GM12864 (cell line): Measurements from ENCODE around the gene B4GALNT3.

Experiments used
- DNase-seq: peaks from one replicate; pipeline ENCODE4 v3.0.0-alpha.2; 2011; ENCODE audit warnings: low read depth
- H3K4me3 ChIP-seq: 2 replicates; pipeline ENCODE4 v1.5.1; 2011; ENCODE audit warnings: mild to moderate bottlenecking, low read depth, low read length, control low read depth
- TF ChIP-seq, protein P1 (sequence below): IDR thresholded peaks from 2 replicates; pipeline ENCODE4 v1.5.1; 2011; ENCODE audit warnings: low read depth, mild to moderate bottlenecking, moderate library complexity, low read length, control low read depth, inconsistent platforms; ENCODE audit errors: missing control alignments

Gene B4GALNT3

GRCh38 chr12:530308-530707, 70.6 kb downstream of the B4GALNT3 start:
- H3K4me3 ChIP-seq = no peak overlapping the region
- DNase-seq = no peak
- TF ChIP-seq, protein P1, sequence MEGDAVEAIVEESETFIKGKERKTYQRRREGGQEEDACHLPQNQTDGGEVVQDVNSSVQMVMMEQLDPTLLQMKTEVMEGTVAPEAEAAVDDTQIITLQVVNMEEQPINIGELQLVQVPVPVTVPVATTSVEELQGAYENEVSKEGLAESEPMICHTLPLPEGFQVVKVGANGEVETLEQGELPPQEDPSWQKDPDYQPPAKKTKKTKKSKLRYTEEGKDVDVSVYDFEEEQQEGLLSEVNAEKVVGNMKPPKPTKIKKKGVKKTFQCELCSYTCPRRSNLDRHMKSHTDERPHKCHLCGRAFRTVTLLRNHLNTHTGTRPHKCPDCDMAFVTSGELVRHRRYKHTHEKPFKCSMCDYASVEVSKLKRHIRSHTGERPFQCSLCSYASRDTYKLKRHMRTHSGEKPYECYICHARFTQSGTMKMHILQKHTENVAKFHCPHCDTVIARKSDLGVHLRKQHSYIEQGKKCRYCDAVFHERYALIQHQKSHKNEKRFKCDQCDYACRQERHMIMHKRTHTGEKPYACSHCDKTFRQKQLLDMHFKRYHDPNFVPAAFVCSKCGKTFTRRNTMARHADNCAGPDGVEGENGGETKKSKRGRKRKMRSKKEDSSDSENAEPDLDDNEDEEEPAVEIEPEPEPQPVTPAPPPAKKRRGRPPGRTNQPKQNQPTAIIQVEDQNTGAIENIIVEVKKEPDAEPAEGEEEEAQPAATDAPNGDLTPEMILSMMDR = no peak

- no peak overlapping the region for H3K4me3 ChIP-seq
- TF ChIP-seq, protein P1 = no peak
- DNase-seq = no peak
Observed at GRCh38 chr12:530821-531220, 71.1 kb downstream of the B4GALNT3 start.

DNA sequence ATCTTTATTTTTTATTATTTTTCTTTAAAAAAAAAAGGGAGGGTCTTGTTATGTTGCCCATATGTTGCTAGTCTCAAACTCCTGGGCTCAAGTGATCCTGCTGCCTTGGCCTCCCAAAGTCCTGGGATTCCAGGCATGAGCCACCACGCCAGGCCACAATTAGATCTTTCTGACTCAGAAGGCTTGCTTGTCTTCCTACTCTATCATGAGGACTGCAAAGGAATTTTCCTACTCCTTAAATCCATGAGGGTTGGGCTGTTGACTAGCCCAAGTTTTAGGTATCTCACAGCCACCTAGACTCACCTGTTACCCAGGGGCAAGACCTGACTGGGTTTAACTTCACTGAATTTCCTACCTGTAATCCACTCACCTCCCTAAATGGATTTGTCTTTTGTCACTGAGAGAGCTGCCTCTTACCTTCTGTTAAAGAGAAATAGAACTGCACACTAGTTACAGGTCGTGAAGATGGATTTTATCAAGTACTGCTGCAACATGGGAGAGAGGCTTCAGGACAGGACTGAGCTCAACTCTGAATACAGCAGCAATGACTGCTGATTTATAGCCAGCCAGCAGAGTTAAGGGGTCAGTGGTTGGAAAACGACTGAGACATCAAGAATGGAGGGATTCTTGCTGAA, 72.3 kb downstream of the B4GALNT3 start:
- TF ChIP-seq, protein P1 = no peak
- no peak for DNase-seq
- H3K4me3 ChIP-seq = no peak overlapping the region

- TF ChIP-seq, protein P1 = no peak
- DNase-seq = no peak
- H3K4me3 ChIP-seq = no peak overlapping the region
Observed at GRCh38 chr12:532908-533565, 73.3 kb downstream of the B4GALNT3 start.

DNA sequence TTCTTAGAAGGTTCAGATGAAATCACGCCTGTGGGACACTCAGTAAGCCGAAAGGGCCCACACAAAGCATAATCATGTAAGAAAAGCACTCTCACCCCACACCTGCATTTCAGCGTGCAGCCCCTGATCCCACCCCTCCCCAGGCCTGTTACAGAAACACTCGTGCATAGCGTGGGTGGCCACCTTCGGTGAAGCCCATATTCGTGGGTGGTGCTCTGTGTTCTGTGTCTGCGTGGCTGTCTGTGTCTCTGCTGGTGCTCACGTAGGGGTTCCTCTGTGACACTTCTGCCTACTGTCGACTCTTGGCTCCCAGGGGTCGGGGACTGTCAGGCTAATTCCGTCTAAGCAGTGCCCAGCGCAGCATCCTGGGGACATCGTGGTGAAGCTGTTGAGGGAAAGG, 74.0 kb downstream of the B4GALNT3 start:
- no peak for DNase-seq
- TF ChIP-seq, protein P1 = no peak
- no peak overlapping the region for H3K4me3 ChIP-seq

- H3K4me3 ChIP-seq = no peak overlapping the region
- TF ChIP-seq, protein P1 = no peak
- DNase-seq = no peak
Observed at GRCh38 chr12:534216-534615, 74.5 kb downstream of the B4GALNT3 start.

GRCh38 chr12:535396-535795, 75.7 kb downstream of the B4GALNT3 start:
- no peak for DNase-seq
- TF ChIP-seq, protein P1 = no peak
- H3K4me3 ChIP-seq = no peak overlapping the region
